Testis (tissue), 3 donors: Measurements from ENCODE around the gene DYNLRB1. TPM values are rescaled to one million over a fixed set of nuclear protein-coding genes. Genes with fewer than 3 reads are reported as not detected.
"Not testable (repeated sequence)": the region's sequence is repeated elsewhere in the genome, so short reads cannot be mapped to it uniquely, and the experiment has no call there.

Source experiments
- DNase-seq: peaks from one replicate; pipeline ENCODE4 v3.0.0-alpha.2; 2019
- H3K27ac ChIP-seq, 2 donors: fragments of 200-600 bp; sonication (generic); one replicate each; pipeline ENCODE4 v1.5.1; 2019
- H3K27me3 ChIP-seq: fragments of 200-600 bp; sonication (generic); one replicate; pipeline ENCODE4 v1.5.1; 2019
- H3K36me3 ChIP-seq: fragments of 200-600 bp; sonication (generic); one replicate; pipeline ENCODE4 v1.5.1; 2017; ENCODE audit warnings: low read depth; ENCODE audit errors: missing control alignments
- H3K4me1 ChIP-seq: fragments of 200-600 bp; sonication (generic); one replicate; pipeline ENCODE4 v1.5.1; 2019
- H3K4me3 ChIP-seq, 2 donors: fragments of 200-600 bp; sonication (generic); one replicate each; pipeline ENCODE4 v1.5.1; 2017 to 2019
- H3K9me3 ChIP-seq: fragments of 200-600 bp; sonication (generic); one replicate; pipeline ENCODE4 v1.5.1; 2017
- POLR2A ChIP-seq: fragments of 450-650 bp; IDR thresholded peaks from one replicate; pipeline ENCODE4 v1.6.1; 2017; ENCODE audit warnings: antibody characterized with exemption, mild to moderate bottlenecking, moderate library complexity
- WGBS, 2 donors: methylation state at CpG; one replicate each; pipeline ENCODE4 v1.1.5; 2018; 5-methylcytosine and 5-hydroxymethylcytosine counted together
- intact Hi-C: fragments of 100-400 bp; cut with DNase I; formaldehyde crosslinking; loops from one replicate; pipeline ENCODE4 v1.15.1; 2023; ENCODE audit warnings: low total_unique reads
- polyA plus RNA-seq: library from polyadenylated mRNA; stranded (reverse); fragments of 350-450 nt; fragmentation: Illumina TruSeq; extraction: RNeasy Lipid Tissue Mini Kit (QIAGEN cat#74804); gene quantifications from one replicate; pipeline ENCODE4 v1.2.3, GENCODE V29; 2014; ENCODE audit warnings: low read depth, low replicate concordance; ENCODE audit not compliant: insufficient read depth
- total RNA-seq, 2 donors: library from RNA; depleted of rRNA; stranded (reverse); fragments of >200 nt; gene quantifications; one replicate each; pipeline ENCODE4 v1.2.3, GENCODE V29; 2016
- TF ChIP-seq, protein P1 (sequence below), 3 experiments: fragments of 450-650 bp in 2 of 3; fragments of 200-600 bp in 1 of 3; sonication (generic) in 1 of 3; IDR thresholded peaks; one replicate each; pipeline ENCODE4 v1.5.1; 2016 to 2019; ENCODE audit warnings: antibody characterized with exemption in 3 of 3, mild to moderate bottlenecking in 2 of 3, moderate library complexity in 1 of 3

DYNLRB1 gene
- total and polyA plus RNA-seq, 3 donors from 2014 or later = 97.6 to 155 (median 128) TPM

DNA sequence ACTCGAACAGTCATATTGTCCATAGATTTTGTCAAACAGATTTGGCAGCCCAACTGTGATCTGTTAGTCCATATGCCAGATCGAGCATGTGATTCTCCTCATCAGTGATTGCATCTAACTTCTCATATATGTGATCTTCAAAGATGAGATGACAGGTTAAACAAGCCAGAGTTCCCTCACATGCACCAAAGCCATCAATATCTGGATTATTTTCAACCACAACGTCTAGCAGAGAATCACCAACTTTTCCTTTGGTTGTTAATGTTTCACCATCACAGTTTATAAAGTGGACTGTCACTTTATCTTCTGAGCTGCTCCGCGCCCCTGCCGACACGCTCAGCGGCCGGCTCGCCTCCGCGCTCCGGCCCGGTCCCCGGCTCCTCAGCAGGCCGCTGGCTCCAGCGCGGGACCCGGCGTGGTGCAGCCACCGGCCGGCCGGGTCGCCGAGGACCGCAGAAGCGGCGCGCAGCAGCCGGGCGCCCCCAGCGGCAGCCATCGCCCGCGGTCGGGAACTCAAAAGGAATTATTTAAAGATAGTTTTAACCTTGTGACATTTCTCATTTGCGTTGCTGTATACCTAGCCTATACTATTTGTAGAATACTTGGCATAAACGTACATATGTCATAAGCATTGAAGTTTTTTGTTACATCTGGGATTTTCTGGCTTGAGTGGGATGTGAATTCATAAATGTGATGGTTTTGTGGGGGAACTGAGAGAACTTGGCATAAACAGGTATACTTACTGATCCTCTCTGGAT lies 40.1 kb upstream of the DYNLRB1 start:
- H3K9me3 ChIP-seq = no peaks in the 10 kb centered on the region
- intact Hi-C loops = loop anchor here (10.0 kb wide), 1 partner anchor 161 kb away; no protein-coding TSS in a partner anchor
- H3K36me3 ChIP-seq = no peaks in the 10 kb centered on the region
- no peaks in the 10 kb centered on the region for H3K4me1 ChIP-seq
- peak; percentile 48 for DNase-seq
- H3K27me3 ChIP-seq = no peaks in the 10 kb centered on the region
- TF ChIP-seq, protein P1, sequence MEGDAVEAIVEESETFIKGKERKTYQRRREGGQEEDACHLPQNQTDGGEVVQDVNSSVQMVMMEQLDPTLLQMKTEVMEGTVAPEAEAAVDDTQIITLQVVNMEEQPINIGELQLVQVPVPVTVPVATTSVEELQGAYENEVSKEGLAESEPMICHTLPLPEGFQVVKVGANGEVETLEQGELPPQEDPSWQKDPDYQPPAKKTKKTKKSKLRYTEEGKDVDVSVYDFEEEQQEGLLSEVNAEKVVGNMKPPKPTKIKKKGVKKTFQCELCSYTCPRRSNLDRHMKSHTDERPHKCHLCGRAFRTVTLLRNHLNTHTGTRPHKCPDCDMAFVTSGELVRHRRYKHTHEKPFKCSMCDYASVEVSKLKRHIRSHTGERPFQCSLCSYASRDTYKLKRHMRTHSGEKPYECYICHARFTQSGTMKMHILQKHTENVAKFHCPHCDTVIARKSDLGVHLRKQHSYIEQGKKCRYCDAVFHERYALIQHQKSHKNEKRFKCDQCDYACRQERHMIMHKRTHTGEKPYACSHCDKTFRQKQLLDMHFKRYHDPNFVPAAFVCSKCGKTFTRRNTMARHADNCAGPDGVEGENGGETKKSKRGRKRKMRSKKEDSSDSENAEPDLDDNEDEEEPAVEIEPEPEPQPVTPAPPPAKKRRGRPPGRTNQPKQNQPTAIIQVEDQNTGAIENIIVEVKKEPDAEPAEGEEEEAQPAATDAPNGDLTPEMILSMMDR (IDR thresholded peaks at IDR 0.05) = peak; percentile 27 to 64 (median 53)
- TF ChIP-seq POLR2A = no peak
- WGBS, 2 donors = 42 to 49% methylated on average over 21 to 36 of the region's 38 CpGs
- no peak overlapping the region for H3K27ac ChIP-seq
- H3K4me3 ChIP-seq = no peak overlapping the region

DNA sequence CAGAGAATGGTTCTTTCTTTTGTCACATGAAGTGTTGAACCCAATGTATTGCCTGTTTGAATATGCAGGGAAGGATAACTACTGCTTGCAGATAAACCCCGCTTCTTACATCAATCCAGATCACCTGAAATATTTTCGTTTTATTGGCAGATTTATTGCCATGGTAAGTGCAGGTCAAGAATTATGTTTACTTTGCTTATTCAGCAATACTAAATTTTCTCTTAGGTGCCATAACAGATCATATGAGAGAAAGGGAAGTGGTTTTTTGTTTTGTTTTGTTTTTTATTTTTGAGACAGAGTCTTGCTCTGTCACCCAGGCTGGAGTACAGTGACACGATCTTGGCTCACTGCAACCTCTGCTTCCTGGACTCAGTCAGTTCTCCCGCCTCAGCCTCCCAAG lies 36.6 kb upstream of the DYNLRB1 start:
- Histone ChIP-seq H3K27ac (no peak overlapping the region), H3K9me3 (no peaks in the 10 kb centered on the region), H3K36me3 (no peaks in the 10 kb centered on the region), H3K4me3 (no peak overlapping the region), H3K4me1 (no peaks in the 10 kb centered on the region), H3K27me3 (no peaks in the 10 kb centered on the region)
- intact Hi-C loops = loop anchor here (10.0 kb wide), 1 partner anchor 165 kb away; no protein-coding TSS in a partner anchor
- TF ChIP-seq, protein P1 (IDR thresholded peaks at IDR 0.05) = no peak
- TF ChIP-seq POLR2A = no peak
- WGBS, 2 donors = 93 to 95% methylated on average over 4 of the region's 4 CpGs
- DNase-seq = no peak

DNA sequence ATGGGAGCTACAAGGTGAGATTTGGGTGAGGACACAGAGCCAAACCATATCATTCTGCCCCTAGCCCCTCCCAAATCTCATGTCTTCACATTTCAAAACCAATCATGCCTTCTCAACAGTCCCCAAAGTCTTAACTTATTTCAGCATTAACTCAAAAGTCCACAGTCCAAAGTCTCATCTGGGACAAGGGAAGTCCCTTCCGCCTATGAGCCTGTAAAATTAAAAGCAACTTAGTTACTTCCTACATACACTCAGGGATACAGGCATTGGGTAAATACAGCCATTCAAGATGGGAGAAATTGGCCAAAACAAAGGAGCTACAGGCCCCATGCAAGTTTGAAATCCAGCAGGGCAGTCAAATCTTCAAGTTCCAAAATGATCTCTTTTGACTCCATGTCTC lies 34.1 kb upstream of the DYNLRB1 start:
- H3K27ac ChIP-seq, H3K27me3 ChIP-seq, DNase-seq, H3K4me1 ChIP-seq, H3K36me3 ChIP-seq, H3K4me3 ChIP-seq, intact Hi-C loops, H3K9me3 ChIP-seq: not testable (repeated sequence)
- 52 to 97% methylated on average over 1 of the region's 1 CpG for WGBS, 2 donors

DNA sequence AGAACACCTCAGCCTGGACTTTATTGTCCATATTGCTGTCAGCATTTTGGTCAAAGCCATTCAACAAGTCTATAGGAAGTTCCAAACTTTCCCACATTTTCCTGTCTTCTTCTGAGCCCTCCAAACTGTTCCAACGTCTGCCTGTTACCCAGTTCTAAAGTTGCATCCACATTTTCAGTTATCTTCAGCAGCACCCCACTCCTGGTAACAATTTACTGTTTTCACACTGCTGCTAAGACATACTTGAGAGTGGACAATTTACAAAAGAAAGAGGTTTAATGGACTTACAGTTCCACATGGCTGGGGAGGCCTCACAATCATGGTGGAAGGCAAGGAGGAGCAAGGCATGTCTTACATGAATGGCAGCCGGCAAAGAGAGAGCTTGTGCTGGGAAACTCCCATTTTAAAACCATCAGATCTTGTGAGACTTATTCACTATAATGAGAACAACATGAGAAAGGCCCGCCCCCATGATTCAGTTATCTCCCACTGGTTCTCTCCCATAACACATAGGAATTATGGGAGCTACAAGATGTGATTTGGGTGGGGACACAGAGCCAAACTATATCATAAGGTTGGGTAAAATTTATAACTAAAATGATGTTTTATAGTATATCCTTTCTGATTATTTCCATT lies 32.5 kb upstream of the DYNLRB1 start:
- DNase-seq, intact Hi-C loops, H3K4me3 ChIP-seq, H3K36me3 ChIP-seq, H3K27me3 ChIP-seq, H3K4me1 ChIP-seq, H3K27ac ChIP-seq, H3K9me3 ChIP-seq: not testable (repeated sequence)
- WGBS, 2 donors = 95% methylated on average over 3 of the region's 3 CpGs

DNA sequence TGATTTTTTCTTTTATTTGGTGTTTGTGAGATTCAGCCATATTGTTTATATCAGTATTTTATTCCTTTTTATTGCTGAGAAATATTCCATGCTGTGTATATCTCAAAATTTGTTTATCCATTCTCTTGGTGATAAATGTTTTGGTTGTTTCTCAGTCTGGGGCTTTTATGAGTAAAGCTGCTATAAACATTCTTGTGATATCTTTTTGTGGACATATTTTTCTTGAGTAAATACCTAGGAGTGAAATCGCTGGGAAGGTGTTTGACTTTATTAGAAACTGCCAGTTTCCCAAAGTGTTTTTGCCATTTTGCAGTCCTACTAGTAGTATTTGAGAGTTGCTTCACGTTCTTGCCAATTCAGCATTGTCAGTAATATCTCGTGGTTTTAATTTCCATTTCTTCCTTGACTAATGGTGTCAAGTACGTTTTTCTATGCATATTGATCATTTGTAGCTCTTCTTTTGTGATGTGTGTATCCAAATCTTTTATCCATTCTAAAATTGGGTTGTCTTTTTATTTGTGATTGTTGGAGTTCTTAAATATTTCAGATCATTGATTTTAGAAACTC lies 31.1 kb upstream of the DYNLRB1 start:
- 87 to 89% methylated on average over 4 of the region's 4 CpGs for WGBS, 2 donors
- TF ChIP-seq POLR2A = no peak
- TF ChIP-seq, protein P1 (IDR thresholded peaks at IDR 0.05) = no peak
- no peaks in the 10 kb centered on the region for H3K27me3 ChIP-seq
- no peaks in the 10 kb centered on the region for H3K9me3 ChIP-seq
- no peaks in the 10 kb centered on the region for H3K36me3 ChIP-seq
- intact Hi-C loops = no loop called here
- no peak for DNase-seq
- no peak overlapping the region for H3K27ac ChIP-seq
- H3K4me1 ChIP-seq = no peaks in the 10 kb centered on the region
- H3K4me3 ChIP-seq = no peak overlapping the region
